Testis (tissue), 3 donors: Measurements from ENCODE around the gene KRTAP5-7. TPM values are rescaled to one million over a fixed set of nuclear protein-coding genes. Genes with fewer than 3 reads are reported as not detected.

ENCODE experiments used
- DNase-seq: peaks from one replicate; pipeline ENCODE4 v3.0.0-alpha.2; 2019
- H3K27ac ChIP-seq, 2 donors: fragments of 200-600 bp; sonication (generic); one replicate each; pipeline ENCODE4 v1.5.1; 2019
- H3K27me3 ChIP-seq: fragments of 200-600 bp; sonication (generic); one replicate; pipeline ENCODE4 v1.5.1; 2019
- H3K36me3 ChIP-seq: fragments of 200-600 bp; sonication (generic); one replicate; pipeline ENCODE4 v1.5.1; 2017; ENCODE audit warnings: low read depth; ENCODE audit errors: missing control alignments
- H3K4me1 ChIP-seq: fragments of 200-600 bp; sonication (generic); one replicate; pipeline ENCODE4 v1.5.1; 2019
- H3K4me3 ChIP-seq, 2 donors: fragments of 200-600 bp; sonication (generic); one replicate each; pipeline ENCODE4 v1.5.1; 2017 to 2019
- H3K9me3 ChIP-seq: fragments of 200-600 bp; sonication (generic); one replicate; pipeline ENCODE4 v1.5.1; 2017
- POLR2A ChIP-seq: fragments of 450-650 bp; IDR thresholded peaks from one replicate; pipeline ENCODE4 v1.6.1; 2017; ENCODE audit warnings: antibody characterized with exemption, mild to moderate bottlenecking, moderate library complexity
- WGBS, 2 donors: methylation state at CpG; one replicate each; pipeline ENCODE4 v1.1.5; 2018; 5-methylcytosine and 5-hydroxymethylcytosine counted together
- intact Hi-C: fragments of 100-400 bp; cut with DNase I; formaldehyde crosslinking; loops from one replicate; pipeline ENCODE4 v1.15.1; 2023; ENCODE audit warnings: low total_unique reads
- polyA plus RNA-seq: library from polyadenylated mRNA; stranded (reverse); fragments of 350-450 nt; fragmentation: Illumina TruSeq; extraction: RNeasy Lipid Tissue Mini Kit (QIAGEN cat#74804); gene quantifications from one replicate; pipeline ENCODE4 v1.2.3, GENCODE V29; 2014; ENCODE audit warnings: low read depth, low replicate concordance; ENCODE audit not compliant: insufficient read depth
- total RNA-seq, 2 donors: library from RNA; depleted of rRNA; stranded (reverse); fragments of >200 nt; gene quantifications; one replicate each; pipeline ENCODE4 v1.2.3, GENCODE V29; 2016
- TF ChIP-seq, protein P1 (sequence below), 3 experiments: fragments of 450-650 bp in 2 of 3; fragments of 200-600 bp in 1 of 3; sonication (generic) in 1 of 3; IDR thresholded peaks; one replicate each; pipeline ENCODE4 v1.5.1; 2016 to 2019; ENCODE audit warnings: antibody characterized with exemption in 3 of 3, mild to moderate bottlenecking in 2 of 3, moderate library complexity in 1 of 3

KRTAP5-7 gene
- total and polyA plus RNA-seq, 3 donors from 2014 or later, result 0.94 to 1.7 (median 1.7) TPM

DNA sequence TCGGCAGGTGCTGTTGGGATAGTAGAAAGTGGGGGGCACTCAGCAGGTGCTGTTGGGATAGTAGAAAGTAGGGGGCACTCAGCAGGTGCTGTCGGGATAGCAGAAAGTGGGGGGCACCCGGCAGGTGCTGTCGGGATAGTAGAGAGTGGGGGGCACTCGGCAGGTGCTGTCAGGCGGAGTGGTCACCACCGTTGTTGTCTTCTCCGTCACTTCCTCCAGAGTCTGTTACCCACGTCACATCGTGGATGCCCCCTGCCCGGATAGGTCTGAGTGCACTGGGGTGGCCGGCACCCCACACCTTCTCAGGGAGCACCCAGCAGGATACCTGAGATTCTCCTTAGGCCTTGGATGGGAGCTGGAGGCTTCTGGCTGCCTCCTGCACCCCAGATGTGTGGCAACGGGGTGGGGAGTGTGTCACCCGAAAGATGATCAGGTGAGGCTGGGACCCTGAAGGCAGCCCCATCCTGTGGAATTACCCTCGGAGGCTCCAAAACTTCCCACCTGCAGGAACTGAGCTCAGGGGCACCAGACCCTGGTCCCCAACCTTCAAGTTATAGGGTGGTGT is 24.1 kb upstream of the KRTAP5-7 start:
- Histone ChIP-seq H3K36me3 (no peaks in the 10 kb centered on the region), H3K4me1 (no peaks in the 10 kb centered on the region), H3K27ac (no peak overlapping the region), H3K4me3 (no peak overlapping the region), H3K9me3 (no peaks in the 10 kb centered on the region), H3K27me3 (no peaks in the 10 kb centered on the region)
- 89 to 98% methylated on average over 15 of the region's 15 CpGs for WGBS, 2 donors
- TF ChIP-seq POLR2A, result no peak
- TF ChIP-seq, protein P1, sequence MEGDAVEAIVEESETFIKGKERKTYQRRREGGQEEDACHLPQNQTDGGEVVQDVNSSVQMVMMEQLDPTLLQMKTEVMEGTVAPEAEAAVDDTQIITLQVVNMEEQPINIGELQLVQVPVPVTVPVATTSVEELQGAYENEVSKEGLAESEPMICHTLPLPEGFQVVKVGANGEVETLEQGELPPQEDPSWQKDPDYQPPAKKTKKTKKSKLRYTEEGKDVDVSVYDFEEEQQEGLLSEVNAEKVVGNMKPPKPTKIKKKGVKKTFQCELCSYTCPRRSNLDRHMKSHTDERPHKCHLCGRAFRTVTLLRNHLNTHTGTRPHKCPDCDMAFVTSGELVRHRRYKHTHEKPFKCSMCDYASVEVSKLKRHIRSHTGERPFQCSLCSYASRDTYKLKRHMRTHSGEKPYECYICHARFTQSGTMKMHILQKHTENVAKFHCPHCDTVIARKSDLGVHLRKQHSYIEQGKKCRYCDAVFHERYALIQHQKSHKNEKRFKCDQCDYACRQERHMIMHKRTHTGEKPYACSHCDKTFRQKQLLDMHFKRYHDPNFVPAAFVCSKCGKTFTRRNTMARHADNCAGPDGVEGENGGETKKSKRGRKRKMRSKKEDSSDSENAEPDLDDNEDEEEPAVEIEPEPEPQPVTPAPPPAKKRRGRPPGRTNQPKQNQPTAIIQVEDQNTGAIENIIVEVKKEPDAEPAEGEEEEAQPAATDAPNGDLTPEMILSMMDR (IDR thresholded peaks at IDR 0.05), result no peak
- intact Hi-C loops, result no loop called here
- no peak for DNase-seq

DNA sequence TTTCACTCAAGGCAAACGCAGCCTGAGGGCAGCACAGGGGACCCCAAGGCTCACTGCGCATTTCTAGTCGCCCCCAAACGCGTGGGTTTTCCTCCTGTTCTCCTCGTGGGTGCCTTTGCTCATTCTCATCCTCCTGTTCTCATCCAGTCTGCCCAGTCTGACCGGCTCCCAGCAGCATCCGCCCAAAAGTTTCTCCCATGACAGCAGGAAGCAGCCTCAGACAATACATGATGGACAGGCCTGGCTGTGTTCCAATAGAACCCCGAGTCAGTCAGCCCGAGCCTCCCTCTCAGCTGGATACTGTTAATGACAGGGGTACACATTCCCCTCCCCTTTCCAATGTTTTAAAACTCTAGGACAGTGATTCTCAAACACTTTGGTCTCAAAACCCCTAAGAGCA is 22.5 kb upstream of the KRTAP5-7 start:
- 68 to 80% methylated on average over 10 of the region's 10 CpGs for WGBS, 2 donors
- no peak overlapping the region for H3K4me3 ChIP-seq
- no peaks in the 10 kb centered on the region for H3K4me1 ChIP-seq
- H3K36me3 ChIP-seq, result no peaks in the 10 kb centered on the region
- no peak for DNase-seq
- no peaks in the 10 kb centered on the region for H3K9me3 ChIP-seq
- intact Hi-C loops, result no loop called here
- no peaks in the 10 kb centered on the region for H3K27me3 ChIP-seq
- H3K27ac ChIP-seq, result no peak overlapping the region
- TF ChIP-seq, protein P1 (IDR thresholded peaks at IDR 0.05), result no peak
- no peak for TF ChIP-seq POLR2A

DNA sequence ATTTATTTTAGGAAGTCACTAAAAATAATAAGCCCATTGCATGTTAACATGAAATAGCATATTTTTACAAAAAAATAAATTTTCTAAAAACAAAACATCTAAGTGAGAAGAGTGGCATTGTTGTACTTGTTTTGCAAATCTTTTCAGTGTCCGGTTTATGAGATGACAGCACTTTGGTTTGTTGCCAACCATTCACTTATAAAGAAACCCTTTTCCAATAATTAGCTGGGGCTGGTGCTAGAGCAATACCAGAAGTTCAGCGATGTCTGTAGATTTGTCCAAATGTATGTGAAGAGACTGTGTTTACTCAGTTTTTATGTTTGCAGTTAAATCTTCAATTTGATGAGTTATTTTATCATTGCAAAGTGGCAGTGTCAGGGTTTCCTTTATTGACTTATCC is 22.1 kb upstream of the KRTAP5-7 start:
- Histone ChIP-seq H3K4me3 (no peak overlapping the region), H3K36me3 (no peaks in the 10 kb centered on the region), H3K27ac (no peak overlapping the region), H3K4me1 (no peaks in the 10 kb centered on the region), H3K27me3 (no peaks in the 10 kb centered on the region), H3K9me3 (no peaks in the 10 kb centered on the region)
- TF ChIP-seq, protein P1 (IDR thresholded peaks at IDR 0.05), result no peak
- TF ChIP-seq POLR2A, result no peak
- no peak for DNase-seq
- 71 to 79% methylated on average over 2 of the region's 2 CpGs for whole genome bisulfite sequencing, 2 donors
- intact Hi-C loops, result no loop called here

DNA sequence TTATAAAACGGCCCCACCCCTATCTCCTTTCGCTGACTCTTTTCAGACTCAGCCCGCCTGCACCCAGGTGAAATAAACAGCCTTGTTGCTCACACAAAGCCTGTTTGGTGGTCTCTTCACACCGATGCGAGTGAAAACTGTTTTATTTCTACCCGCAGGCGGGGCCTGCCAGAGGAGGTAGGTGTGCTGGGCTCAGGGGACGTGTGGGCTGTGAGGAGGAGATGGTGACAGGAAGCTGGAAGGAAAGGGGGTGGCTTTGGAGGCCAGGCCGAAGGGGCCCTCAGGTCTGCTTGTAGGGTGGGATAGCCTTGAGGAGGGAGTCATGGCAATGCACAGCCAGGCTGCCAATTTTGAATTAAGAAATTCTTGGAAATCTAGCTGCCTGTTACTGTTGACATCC is 21.3 kb upstream of the KRTAP5-7 start:
- intact Hi-C loops, result no loop called here

DNA sequence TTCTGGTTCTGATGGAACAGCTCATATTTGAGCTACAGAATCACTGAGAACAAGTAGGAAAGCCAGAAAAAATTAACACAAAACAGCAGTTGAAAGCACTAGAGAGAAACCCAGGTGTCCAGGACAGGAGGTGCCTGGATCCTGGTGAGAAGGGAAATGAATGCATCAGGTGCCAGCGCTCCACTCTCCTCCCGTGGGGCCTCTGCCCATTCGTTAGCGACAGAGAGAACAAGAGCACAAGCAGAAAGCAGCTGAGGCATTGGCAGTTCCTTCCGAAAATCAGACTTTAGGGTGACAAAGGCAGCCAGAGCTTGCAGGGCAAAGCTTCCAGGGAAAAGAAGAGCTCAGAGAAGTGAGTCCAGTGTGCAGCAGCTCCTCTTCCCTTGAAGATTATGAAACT is 20.0 kb upstream of the KRTAP5-7 start:
- no peak for DNase-seq
- Histone ChIP-seq H3K9me3 (no peaks in the 10 kb centered on the region), H3K36me3 (no peaks in the 10 kb centered on the region), H3K27me3 (no peaks in the 10 kb centered on the region), H3K27ac (no peak overlapping the region), H3K4me3 (no peak overlapping the region), H3K4me1 (no peaks in the 10 kb centered on the region)
- intact Hi-C loops, result no loop called here
- WGBS, 2 donors, result 94 to 96% methylated on average over 5 of the region's 5 CpGs
- TF ChIP-seq, protein P1 (IDR thresholded peaks at IDR 0.05), result no peak

More for the DNA sequence above, 21.3 kb upstream of the KRTAP5-7 start:
- Histone ChIP-seq H3K27me3 (no peaks in the 10 kb centered on the region), H3K36me3 (no peaks in the 10 kb centered on the region), H3K9me3 (no peaks in the 10 kb centered on the region), H3K27ac (no peak overlapping the region), H3K4me1 (no peaks in the 10 kb centered on the region), H3K4me3 (no peak overlapping the region)
- DNase-seq, result no peak
- TF ChIP-seq POLR2A, result no peak
- TF ChIP-seq, protein P1 (IDR thresholded peaks at IDR 0.05), result no peak
- 82 to 91% methylated on average over 9 of the region's 9 CpGs for WGBS, 2 donors
